WTC11 (cell line): ENCODE measurements around the gene GNAZ. TPM values are rescaled to one million over a fixed set of nuclear protein-coding genes. Genes with fewer than 3 reads are reported as not detected.

ENCODE experiments used
- CTCF ChIP-seq: fragments of 200-600 bp; IDR thresholded peaks from 2 replicates; pipeline ENCODE4 v1.8.0; 2022; ENCODE audit warnings: antibody characterized with exemption
- FOXJ3 ChIP-seq: sonication (generic); formaldehyde crosslinking; IDR thresholded peaks from 2 replicates; pipeline ENCODE4 v1.9.0; 2021; ENCODE audit warnings: missing genetic modification reagents, mild to moderate bottlenecking, borderline replicate concordance
- RELA ChIP-seq: sonication (generic); formaldehyde crosslinking; IDR thresholded peaks from 2 replicates; pipeline ENCODE4 v1.8.1; 2022; ENCODE audit warnings: missing genetic modification reagents, mild to moderate bottlenecking, borderline replicate concordance
- SMAD4 ChIP-seq: sonication (generic); formaldehyde crosslinking; IDR thresholded peaks from 2 replicates; pipeline ENCODE4 v1.8.0; 2022; ENCODE audit warnings: mild to moderate bottlenecking, missing genetic modification reagents
- TCF7 ChIP-seq: sonication (generic); formaldehyde crosslinking; IDR thresholded peaks from 2 replicates; pipeline ENCODE4 v1.8.0; 2022; ENCODE audit warnings: mild to moderate bottlenecking, low read depth, missing genetic modification reagents, moderate library complexity
- TEAD4 ChIP-seq: sonication (generic); formaldehyde crosslinking; IDR thresholded peaks from 2 replicates; pipeline ENCODE4 v1.8.0; 2022; ENCODE audit warnings: mild to moderate bottlenecking, missing genetic modification reagents
- ZBTB43 ChIP-seq: sonication (generic); formaldehyde crosslinking; IDR thresholded peaks from 2 replicates; pipeline ENCODE4 v1.8.1; 2023; ENCODE audit warnings: mild to moderate bottlenecking, missing genetic modification reagents
- ZNF423 ChIP-seq: fragments of 250-450 bp; sonication (Bioruptor Pico); IDR thresholded peaks from 2 replicates; pipeline ENCODE4 v2.1.2; 2022; ENCODE audit warnings: mild to moderate bottlenecking, moderate library complexity
- ZNF532 ChIP-seq: fragments of 250-450 bp; sonication (Bioruptor Pico); IDR thresholded peaks from 2 replicates; pipeline ENCODE4 v1.9.0; 2021; ENCODE audit warnings: mild to moderate bottlenecking, borderline replicate concordance
- total RNA-seq: library from RNA; stranded (reverse); gene quantifications from 3 replicates; pipeline ENCODE4 v1.2.3, GENCODE V29; 2021
- TF ChIP-seq, protein P1 (sequence below): sonication (generic); formaldehyde crosslinking; IDR thresholded peaks from 2 replicates; pipeline ENCODE4 v1.8.1; 2022; ENCODE audit warnings: low read depth, missing genetic modification reagents, borderline replicate concordance
- TF ChIP-seq, protein P2 (sequence below): fragments of 250-450 bp; sonication (Bioruptor Pico); IDR thresholded peaks from 2 replicates; pipeline ENCODE4 v1.9.0; 2021; ENCODE audit warnings: moderate library complexity, mild to moderate bottlenecking, inconsistent platforms, borderline replicate concordance
- TF ChIP-seq, protein P3 (sequence below): sonication (generic); formaldehyde crosslinking; conservative IDR thresholded peaks from 2 replicates; pipeline ENCODE4 v1.8.1; 2022; ENCODE audit warnings: mild to moderate bottlenecking, missing genetic modification reagents
- TF ChIP-seq, protein P4 (sequence below): sonication (generic); formaldehyde crosslinking; IDR thresholded peaks from 2 replicates; pipeline ENCODE4 v1.8.0; 2022; ENCODE audit warnings: mild to moderate bottlenecking, missing genetic modification reagents
- TF ChIP-seq, protein P5 (sequence below): fragments of 250-450 bp; sonication (Bioruptor Pico); IDR thresholded peaks from 2 replicates; pipeline ENCODE4 v1.9.0; 2021; ENCODE audit warnings: mild to moderate bottlenecking

GNAZ gene
- total RNA-seq, 1 experiment from 2014 or later = 9.9 TPM

GRCh38 chr22:23112472-23113012 is 42.2 kb downstream of the GNAZ start (continued):
- TF ChIP-seq, protein P1, sequence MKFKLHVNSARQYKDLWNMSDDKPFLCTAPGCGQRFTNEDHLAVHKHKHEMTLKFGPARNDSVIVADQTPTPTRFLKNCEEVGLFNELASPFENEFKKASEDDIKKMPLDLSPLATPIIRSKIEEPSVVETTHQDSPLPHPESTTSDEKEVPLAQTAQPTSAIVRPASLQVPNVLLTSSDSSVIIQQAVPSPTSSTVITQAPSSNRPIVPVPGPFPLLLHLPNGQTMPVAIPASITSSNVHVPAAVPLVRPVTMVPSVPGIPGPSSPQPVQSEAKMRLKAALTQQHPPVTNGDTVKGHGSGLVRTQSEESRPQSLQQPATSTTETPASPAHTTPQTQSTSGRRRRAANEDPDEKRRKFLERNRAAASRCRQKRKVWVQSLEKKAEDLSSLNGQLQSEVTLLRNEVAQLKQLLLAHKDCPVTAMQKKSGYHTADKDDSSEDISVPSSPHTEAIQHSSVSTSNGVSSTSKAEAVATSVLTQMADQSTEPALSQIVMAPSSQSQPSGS = no peak
- TF ChIP-seq, protein P2, sequence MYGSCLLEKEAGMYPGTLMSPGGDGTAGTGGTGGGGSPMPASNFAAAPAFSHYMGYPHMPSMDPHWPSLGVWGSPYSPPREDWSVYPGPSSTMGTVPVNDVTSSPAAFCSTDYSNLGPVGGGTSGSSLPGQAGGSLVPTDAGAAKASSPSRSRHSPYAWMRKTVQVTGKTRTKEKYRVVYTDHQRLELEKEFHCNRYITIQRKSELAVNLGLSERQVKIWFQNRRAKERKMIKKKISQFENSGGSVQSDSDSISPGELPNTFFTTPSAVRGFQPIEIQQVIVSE = no peak
- no peak for TF ChIP-seq ZBTB43 (CRISPR knock-in tag)
- TF ChIP-seq CTCF = no peak
- TF ChIP-seq, protein P3, sequence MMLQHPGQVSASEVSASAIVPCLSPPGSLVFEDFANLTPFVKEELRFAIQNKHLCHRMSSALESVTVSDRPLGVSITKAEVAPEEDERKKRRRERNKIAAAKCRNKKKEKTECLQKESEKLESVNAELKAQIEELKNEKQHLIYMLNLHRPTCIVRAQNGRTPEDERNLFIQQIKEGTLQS (CRISPR knock-in tag) = no peak
- no peak for TF ChIP-seq SMAD4
- TF ChIP-seq ZNF532 (CRISPR knock-in tag) = no peak
- TF ChIP-seq FOXJ3 (CRISPR knock-in tag) = no peak
- no peak for TF ChIP-seq RELA (CRISPR knock-in tag)
- no peak for TF ChIP-seq ZNF423 (CRISPR knock-in tag)
- TF ChIP-seq TCF7 (CRISPR knock-in tag) = no peak
- TF ChIP-seq, protein P4, sequence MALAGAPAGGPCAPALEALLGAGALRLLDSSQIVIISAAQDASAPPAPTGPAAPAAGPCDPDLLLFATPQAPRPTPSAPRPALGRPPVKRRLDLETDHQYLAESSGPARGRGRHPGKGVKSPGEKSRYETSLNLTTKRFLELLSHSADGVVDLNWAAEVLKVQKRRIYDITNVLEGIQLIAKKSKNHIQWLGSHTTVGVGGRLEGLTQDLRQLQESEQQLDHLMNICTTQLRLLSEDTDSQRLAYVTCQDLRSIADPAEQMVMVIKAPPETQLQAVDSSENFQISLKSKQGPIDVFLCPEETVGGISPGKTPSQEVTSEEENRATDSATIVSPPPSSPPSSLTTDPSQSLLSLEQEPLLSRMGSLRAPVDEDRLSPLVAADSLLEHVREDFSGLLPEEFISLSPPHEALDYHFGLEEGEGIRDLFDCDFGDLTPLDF (CRISPR knock-in tag) = no peak
- TF ChIP-seq, protein P5, sequence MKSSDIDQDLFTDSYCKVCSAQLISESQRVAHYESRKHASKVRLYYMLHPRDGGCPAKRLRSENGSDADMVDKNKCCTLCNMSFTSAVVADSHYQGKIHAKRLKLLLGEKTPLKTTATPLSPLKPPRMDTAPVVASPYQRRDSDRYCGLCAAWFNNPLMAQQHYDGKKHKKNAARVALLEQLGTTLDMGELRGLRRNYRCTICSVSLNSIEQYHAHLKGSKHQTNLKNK (CRISPR knock-in tag) = no peak
- TF ChIP-seq TEAD4 (CRISPR knock-in tag) = no peak
